Left forelimb (tissue), 1 donor: ENCODE measurements around the gene FOS.
A peak's percentile ranks its signal among the peaks of the same experiment; 100 is the strongest.
"Not testable (repeated sequence)": the region's sequence is repeated elsewhere in the genome, so short reads cannot be mapped to it uniquely, and the experiment has no call there.

Experiments used
- DNase-seq: peaks from one replicate; pipeline ENCODE4 v3.0.0-alpha.2; 2018; ENCODE audit warnings: low spot score

Gene FOS

GRCh38 chr14:75294649-75295033 is 16.0 kb downstream of the FOS start:
- no peak for DNase-seq

- peak; percentile 80 for DNase-seq
These were observed 16.4 kb downstream of the FOS start for GRCh38 chr14:75295061-75295461.

- DNase-seq, result peak; percentile 89
These were observed 17.1 kb downstream of the FOS start for GRCh38 chr14:75295491-75296345.

- DNase-seq, result no peak
These were observed 18.9 kb downstream of the FOS start for GRCh38 chr14:75297411-75298040.

GRCh38 chr14:75298187-75298965 is 19.7 kb downstream of the FOS start:
- peak; percentile 57 for DNase-seq

- peak; percentile 64 for DNase-seq
These were observed 20.4 kb downstream of the FOS start for GRCh38 chr14:75299059-75299458.

- no peak for DNase-seq
These were observed 20.9 kb downstream of the FOS start for GRCh38 chr14:75299576-75299975.

- DNase-seq, result peak; percentile 55
These were observed 23.2 kb downstream of the FOS start for GRCh38 chr14:75301666-75302325.

GRCh38 chr14:75303381-75303789 is 24.8 kb downstream of the FOS start:
- peak; percentile 63 for DNase-seq

GRCh38 chr14:75306410-75306809 is 27.8 kb downstream of the FOS start:
- DNase-seq, result not testable (repeated sequence)

- no peak for DNase-seq
These were observed 28.5 kb downstream of the FOS start for GRCh38 chr14:75306927-75307699.

- DNase-seq, result peak; percentile 88
These were observed 29.2 kb downstream of the FOS start for GRCh38 chr14:75307700-75308379.

- DNase-seq, result not testable (repeated sequence)
These were observed 30.4 kb downstream of the FOS start for GRCh38 chr14:75308991-75309390.

GRCh38 chr14:75309561-75309960 is 30.9 kb downstream of the FOS start:
- DNase-seq, result not testable (repeated sequence)

- DNase-seq, result peak; percentile 94
These were observed 31.9 kb downstream of the FOS start for GRCh38 chr14:75310295-75311111.

GRCh38 chr14:75311356-75311755 is 32.7 kb downstream of the FOS start:
- no peak for DNase-seq

- no peak for DNase-seq
These were observed 33.7 kb downstream of the FOS start for GRCh38 chr14:75312341-75312740.

- no peak for DNase-seq
These were observed 34.7 kb downstream of the FOS start for GRCh38 chr14:75313294-75313693.

- no peak for DNase-seq
These were observed 36.5 kb downstream of the FOS start for GRCh38 chr14:75315144-75315543.

- DNase-seq, result no peak
These were observed 38.5 kb downstream of the FOS start for GRCh38 chr14:75317148-75317547.
